Hepatocyte (in vitro differentiated cells): Measurements from ENCODE around the gene VWA2. TPM values are rescaled to one million over a fixed set of nuclear protein-coding genes. Genes with fewer than 3 reads are reported as not detected.

Experiments used
- DNase-seq: peaks from one replicate; pipeline ENCODE4 v3.0.0-alpha.2; 2016; ENCODE audit warnings: low spot score
- H2AFZ ChIP-seq: fragments of 200-600 bp; sonication (generic); 2 replicates; pipeline ENCODE4 v1.6.0; 2016; ENCODE audit warnings: antibody characterized with exemption, mild to moderate bottlenecking
- H3K27ac ChIP-seq: fragments of 200-600 bp; sonication (generic); 2 replicates; pipeline ENCODE4 v1.5.1; 2016; ENCODE audit warnings: mild to moderate bottlenecking
- H3K27me3 ChIP-seq: fragments of 200-600 bp; sonication (generic); 2 replicates; pipeline ENCODE4 v1.6.1; 2016
- H3K36me3 ChIP-seq: fragments of 200-600 bp; sonication (generic); replicated peaks from 2 replicates; pipeline ENCODE4 v1.5.1; 2016; ENCODE audit warnings: low read depth; ENCODE audit not compliant: insufficient read depth
- H3K4me1 ChIP-seq: fragments of 200-600 bp; sonication (generic); 2 replicates; pipeline ENCODE4 v1.5.1; 2016; ENCODE audit warnings: mild to moderate bottlenecking, moderate library complexity; ENCODE audit not compliant: insufficient read depth
- H3K4me2 ChIP-seq: fragments of 200-600 bp; sonication (generic); 2 replicates; pipeline ENCODE4 v1.6.0; 2016
- H3K4me3 ChIP-seq: fragments of 200-600 bp; sonication (generic); 2 replicates; pipeline ENCODE4 v1.5.1; 2016; ENCODE audit warnings: mild to moderate bottlenecking
- H3K79me2 ChIP-seq: fragments of 200-600 bp; sonication (generic); 2 replicates; pipeline ENCODE4 v1.6.0; 2017; ENCODE audit warnings: mild to moderate bottlenecking
- H3K9me2 ChIP-seq: fragments of 200-600 bp; sonication (generic); replicated peaks from 2 replicates; pipeline ENCODE4 v1.6.0; 2017; ENCODE audit warnings: mild to moderate bottlenecking; ENCODE audit not compliant: insufficient read depth
- H3K9me3 ChIP-seq: fragments of 200-600 bp; sonication (generic); 2 replicates; pipeline ENCODE4 v1.5.1; 2016; ENCODE audit warnings: low read depth, mild to moderate bottlenecking
- H4K20me1 ChIP-seq: fragments of 200-600 bp; sonication (generic); 2 replicates; pipeline ENCODE4 v1.6.0; 2016; ENCODE audit warnings: mild to moderate bottlenecking; ENCODE audit not compliant: insufficient read depth, poor library complexity, severe bottlenecking
- CTCF ChIP-seq: fragments of 200-600 bp; sonication (generic); IDR thresholded peaks from 2 replicates; pipeline ENCODE4 v1.5.1; 2016; ENCODE audit warnings: antibody characterized with exemption, mild to moderate bottlenecking; ENCODE audit not compliant: poor library complexity
- EZH2 ChIP-seq: fragments of 200-600 bp; sonication (generic); IDR thresholded peaks from 2 replicates; pipeline ENCODE4 v1.6.1; 2016; ENCODE audit warnings: antibody characterized with exemption, mild to moderate bottlenecking, borderline replicate concordance
- EZH2phosphoT487 ChIP-seq: fragments of 200-600 bp; sonication (generic); IDR thresholded peaks from one replicate; pipeline ENCODE4 v1.6.1; 2018; ENCODE audit warnings: antibody characterized with exemption, mild to moderate bottlenecking, low read depth, moderate library complexity; ENCODE audit not compliant: unreplicated experiment, severe bottlenecking
- WGBS: methylation state at CpG from one replicate; pipeline ENCODE4 v1.1.6; 2016; ENCODE audit warnings: low lambda C conversion rate; ENCODE audit errors: missing lambda C conversion rate; 5-methylcytosine and 5-hydroxymethylcytosine counted together
- polyA plus RNA-seq: library from polyadenylated mRNA; unstranded; fragments of >200 nt; fragmentation: Nextera tagmentation; extraction: Ambion mirVana; gene quantifications from 2 replicates; pipeline ENCODE4 v1.2.1, GENCODE V29; 2016
- total RNA-seq: library from RNA; depleted of rRNA; stranded (reverse); fragments of >200 nt; gene quantifications from 2 replicates; pipeline ENCODE4 v1.2.3, GENCODE V29; 2014

The VWA2 gene
- total and polyA plus RNA-seq, 2 experiments from 2014 or later, result 6.3 to 12.3 TPM

- no peak for DNase-seq
- 76% methylated on average over 6 of the region's 6 CpGs for WGBS
- Histone ChIP-seq H3K27ac (no peak overlapping the region), H3K36me3 (no peaks in the 10 kb centered on the region), H3K4me1 (no peaks in the 10 kb centered on the region), H3K4me2 (no peak overlapping the region), H2AFZ (no peak overlapping the region), H3K79me2 (no peaks in the 10 kb centered on the region), H3K4me3 (no peak overlapping the region), H3K9me2 (no peaks in the 10 kb centered on the region), H3K9me3 (no peaks in the 10 kb centered on the region), H3K27me3 (peaks cover 29% of the 10 kb centered on the region), H4K20me1 (no peaks in the 10 kb centered on the region)
- TF ChIP-seq CTCF, result no peak
- TF ChIP-seq EZH2phosphoT487, result no peak
- TF ChIP-seq EZH2, result no peak
Observed at GRCh38 chr10:114233482-114233881, 5.6 kb upstream of the VWA2 start.

GRCh38 chr10:114234132-114234531, 4.9 kb upstream of the VWA2 start:
- DNase-seq, result no peak
- Histone ChIP-seq H3K9me2 (no peaks in the 10 kb centered on the region), H3K4me3 (no peak overlapping the region), H3K36me3 (no peaks in the 10 kb centered on the region), H3K4me1 (no peaks in the 10 kb centered on the region), H3K27me3 (peaks cover 35% of the 10 kb centered on the region), H3K4me2 (no peak overlapping the region), H3K79me2 (no peaks in the 10 kb centered on the region), H3K9me3 (no peaks in the 10 kb centered on the region), H3K27ac (no peak overlapping the region), H4K20me1 (no peaks in the 10 kb centered on the region), H2AFZ (no peak overlapping the region)
- TF ChIP-seq EZH2phosphoT487 (no peak), CTCF (no peak), EZH2 (no peak)

- Histone ChIP-seq H3K27ac (peak overlapping the region; percentile 7), H3K9me2 (no peaks in the 10 kb centered on the region), H3K79me2 (no peaks in the 10 kb centered on the region), H3K27me3 (peaks cover 40% of the 10 kb centered on the region), H4K20me1 (no peaks in the 10 kb centered on the region), H3K9me3 (no peaks in the 10 kb centered on the region), H3K4me2 (peak overlapping the region; percentile 94), H2AFZ (peak overlapping the region; percentile 70), H3K4me3 (peak overlapping the region; percentile 49), H3K4me1 (peaks cover 3% of the 10 kb centered on the region), H3K36me3 (no peaks in the 10 kb centered on the region)
- DNase-seq, result no peak
- 35% methylated on average over 11 of the region's 11 CpGs for WGBS
- TF ChIP-seq EZH2phosphoT487, result no peak
- TF ChIP-seq CTCF, result no peak
- TF ChIP-seq EZH2, result no peak
Observed at GRCh38 chr10:114239994-114240345, 916 bp downstream of the VWA2 start.

- H3K9me3 ChIP-seq, result no peaks in the 10 kb centered on the region
- H3K79me2 ChIP-seq, result no peaks in the 10 kb centered on the region
- no peak for TF ChIP-seq EZH2
- TF ChIP-seq CTCF, result no peak
- TF ChIP-seq EZH2phosphoT487, result no peak
- H3K9me2 ChIP-seq, result no peaks in the 10 kb centered on the region
- no peaks in the 10 kb centered on the region for H3K36me3 ChIP-seq
- no peak overlapping the region for H3K4me3 ChIP-seq
- H2AFZ ChIP-seq, result no peak overlapping the region
- no peak overlapping the region for H3K27ac ChIP-seq
- H3K4me1 ChIP-seq, result peaks cover 14% of the 10 kb centered on the region
- no peak for DNase-seq
- H3K27me3 ChIP-seq, result peaks cover 32% of the 10 kb centered on the region
- 86% methylated on average over 9 of the region's 9 CpGs for WGBS
- H3K4me2 ChIP-seq, result no peak overlapping the region
- H4K20me1 ChIP-seq, result no peaks in the 10 kb centered on the region
Observed at GRCh38 chr10:114242235-114242634, 3.2 kb downstream of the VWA2 start.
